ENCODE measurements around the gene TBX1. TPM values are rescaled to one million over a fixed set of nuclear protein-coding genes. Genes with fewer than 3 reads are reported as not detected.

TBX1 gene
- total RNA-seq, 3 donors from 2014 or later (not counting 1 experiment from before 2014, with no cell fraction given): 2.0 to 4.6 (median 3.2) TPM

- Histone ChIP-seq H3K9me3 (ENCODE audit: control insufficient read depth, insufficient read depth, low read length) (no peaks in the 10 kb centered on the region), H3K36me3 (ENCODE audit: control insufficient read depth, insufficient read depth, low read length) (no peaks in the 10 kb centered on the region), H3K27me3 (ENCODE audit: control insufficient read depth, insufficient read depth, low read length) (peaks cover 28% of the 10 kb centered on the region), H3K27ac (ENCODE audit: low read length) (no peak overlapping the region), H3K4me3 (ENCODE audit: low read length) (no peak overlapping the region), H3K4me1 (ENCODE audit: control insufficient read depth, insufficient read depth, low read length) (peaks cover 14% of the 10 kb centered on the region)
- TF ChIP-seq CTCF (IDR thresholded peaks at IDR 0.05): no peak
- intact Hi-C loops (cut with micrococcal nuclease): loop anchor here (5.0 kb wide), 1 partner anchor 39 kb away; no protein-coding TSS in a partner anchor
- Mint-ChIP-seq H3K4me3 (no peak overlapping the region), H3K36me3 (no peaks in the 10 kb centered on the region), H3K27me3 (ENCODE audit: low read depth in 2 of 2) (peaks cover 21 to 46% of the 10 kb centered on the region in 2 donors), H3K9me3 (no peaks in the 10 kb centered on the region), H3K27ac (no peak overlapping the region), H3K4me1 (peaks cover 0 to 8% of the 10 kb centered on the region in 2 donors)
- ATAC-seq (no peak), DNase-seq (no peak)
- 84% methylated on average over 1 of the region's 1 CpG for WGBS (ENCODE audit: insufficient coverage)
Observed at GRCh38 chr22:19716829-19717105, 43.8 kb upstream of the TBX1 start.

GRCh38 chr22:19717181-19717580, 43.4 kb upstream of the TBX1 start:
- 84% methylated on average over 9 of the region's 9 CpGs for WGBS (ENCODE audit: insufficient coverage)
- no peaks in the 10 kb centered on the region for H3K36me3 ChIP-seq (ENCODE audit: control insufficient read depth, insufficient read depth, low read length)
- Mint-ChIP-seq H3K9me3 (no peaks in the 10 kb centered on the region), H3K4me3 (no peak overlapping the region), H3K4me1 (peaks cover 0 to 8% of the 10 kb centered on the region in 2 donors), H3K27ac (no peak overlapping the region), H3K36me3 (no peaks in the 10 kb centered on the region), H3K27me3 (ENCODE audit: low read depth in 2 of 2) (peaks cover 21 to 45% of the 10 kb centered on the region in 2 donors)
- H3K9me3 ChIP-seq (ENCODE audit: control insufficient read depth, insufficient read depth, low read length): no peaks in the 10 kb centered on the region
- TF ChIP-seq CTCF (IDR thresholded peaks at IDR 0.05): no peak
- peaks cover 14% of the 10 kb centered on the region for H3K4me1 ChIP-seq (ENCODE audit: control insufficient read depth, insufficient read depth, low read length)
- intact Hi-C loops (cut with micrococcal nuclease): loop anchor here (5.0 kb wide), 1 partner anchor 40 kb away; no protein-coding TSS in a partner anchor
- H3K27ac ChIP-seq (ENCODE audit: low read length): no peak overlapping the region
- peaks cover 28% of the 10 kb centered on the region for H3K27me3 ChIP-seq (ENCODE audit: control insufficient read depth, insufficient read depth, low read length)
- no peak overlapping the region for H3K4me3 ChIP-seq (ENCODE audit: low read length)
- DNase-seq (no peak), ATAC-seq (no peak)

- peaks cover 17% of the 10 kb centered on the region for H3K4me1 ChIP-seq (ENCODE audit: control insufficient read depth, insufficient read depth, low read length)
- no peak overlapping the region for H3K27ac ChIP-seq (ENCODE audit: low read length)
- no peak overlapping the region for H3K27ac Mint-ChIP-seq
- no peaks in the 10 kb centered on the region for H3K36me3 Mint-ChIP-seq
- peak; percentile 85 to 90 for DNase-seq
- peaks cover 21 to 42% of the 10 kb centered on the region in 2 donors for H3K27me3 Mint-ChIP-seq (ENCODE audit: low read depth in 2 of 2)
- H3K4me3 Mint-ChIP-seq: peak overlapping the region; percentile 75
- WGBS (ENCODE audit: insufficient coverage): 10% methylated on average over 96 of the region's 96 CpGs
- H3K27me3 ChIP-seq (ENCODE audit: control insufficient read depth, insufficient read depth, low read length): peaks cover 30% of the 10 kb centered on the region
- H3K4me3 ChIP-seq (ENCODE audit: low read length): peak overlapping the region; percentile 20
- peak; percentile 97 for TF ChIP-seq CTCF (IDR thresholded peaks at IDR 0.05)
- intact Hi-C loops (cut with micrococcal nuclease): loop anchor here (5.0 kb wide), 1 partner anchor 41 kb away; no protein-coding TSS in a partner anchor
- peak; percentile 95 to 98 (median 98) for ATAC-seq
- no peaks in the 10 kb centered on the region for H3K36me3 ChIP-seq (ENCODE audit: control insufficient read depth, insufficient read depth, low read length)
- H3K9me3 ChIP-seq (ENCODE audit: control insufficient read depth, insufficient read depth, low read length): no peaks in the 10 kb centered on the region
- H3K4me1 Mint-ChIP-seq: peaks cover 0 to 10% of the 10 kb centered on the region in 2 donors
- H3K9me3 Mint-ChIP-seq: no peaks in the 10 kb centered on the region
Observed at GRCh38 chr22:19717691-19718455, 42.7 kb upstream of the TBX1 start.
